H9 (cell line): ENCODE measurements around the gene GRIP1. TPM values are rescaled to one million over a fixed set of nuclear protein-coding genes. Genes with fewer than 3 reads are reported as not detected.

Source experiments
- DNase-seq: peaks from one replicate; pipeline ENCODE4 v3.0.0-alpha.2; 2017
- H2AFZ ChIP-seq: one replicate; pipeline ENCODE4 v1.6.1; 2013; ENCODE audit warnings: mild to moderate bottlenecking, low read length, control low read depth, moderate library complexity
- H2AK5ac ChIP-seq: 2 replicates; pipeline ENCODE4 v1.6.1; 2013; ENCODE audit warnings: low read length, control low read depth, mixed read lengths; ENCODE audit not compliant: insufficient read length
- H2BK120ac ChIP-seq: one replicate; pipeline ENCODE4 v1.6.1; 2013; ENCODE audit warnings: low read depth, mild to moderate bottlenecking, low read length, control low read depth, inconsistent platforms; ENCODE audit not compliant: poor library complexity, severe bottlenecking
- H2BK12ac ChIP-seq: 2 replicates; pipeline ENCODE4 v1.6.1; 2013; ENCODE audit warnings: low read length, control low read depth, mixed read lengths, low read depth; ENCODE audit not compliant: insufficient read length
- H2BK15ac ChIP-seq: 2 replicates; pipeline ENCODE4 v1.6.1; 2013; ENCODE audit warnings: low read depth, low read length, control low read depth
- H2BK20ac ChIP-seq: one replicate; pipeline ENCODE4 v1.6.1; 2013; ENCODE audit warnings: low read depth, mild to moderate bottlenecking, low read length, control low read depth, inconsistent platforms; ENCODE audit not compliant: poor library complexity, severe bottlenecking
- H2BK5ac ChIP-seq: 2 replicates; pipeline ENCODE4 v1.6.1; 2013; ENCODE audit warnings: low read length, control low read depth, mixed read lengths; ENCODE audit not compliant: insufficient read length
- H3K14ac ChIP-seq: 2 replicates; pipeline ENCODE4 v1.6.1; 2013; ENCODE audit warnings: low read length, control low read depth; ENCODE audit not compliant: insufficient read depth
- H3K18ac ChIP-seq: 2 replicates; pipeline ENCODE4 v1.6.1; 2013; ENCODE audit warnings: low read depth, mild to moderate bottlenecking, mixed read lengths, low read length, control low read depth; ENCODE audit not compliant: insufficient read length
- H3K23ac ChIP-seq: 2 replicates; pipeline ENCODE4 v1.6.1; 2013; ENCODE audit warnings: low read length, control low read depth, mixed read lengths, low read depth; ENCODE audit not compliant: insufficient read length
- H3K23me2 ChIP-seq: 2 replicates; pipeline ENCODE4 v1.6.1; 2013; ENCODE audit warnings: low read depth, mild to moderate bottlenecking, mixed read lengths, low read length, control low read depth; ENCODE audit not compliant: insufficient read length, poor library complexity, severe bottlenecking
- H3K27ac ChIP-seq: 2 replicates; pipeline ENCODE4 v1.5.1; 2013; ENCODE audit warnings: low read length, control low read depth, mixed read lengths, low read depth; ENCODE audit not compliant: insufficient read length
- H3K27me3 ChIP-seq: 2 replicates; pipeline ENCODE4 v1.6.1; 2013; ENCODE audit warnings: low read length, control low read depth, inconsistent platforms; ENCODE audit not compliant: insufficient read depth
- H3K4ac ChIP-seq: 2 replicates; pipeline ENCODE4 v1.6.1; 2013; ENCODE audit warnings: low read depth, mild to moderate bottlenecking, control low read depth, inconsistent platforms, low read length, moderate library complexity
- H3K4me1 ChIP-seq: 2 replicates; pipeline ENCODE4 v1.6.1; 2013; ENCODE audit warnings: low read length, control low read depth, inconsistent platforms; ENCODE audit not compliant: insufficient read depth
- H3K4me2 ChIP-seq: 2 replicates; pipeline ENCODE4 v1.6.1; 2013; ENCODE audit warnings: low read length, control low read depth, mixed read lengths; ENCODE audit not compliant: insufficient read length, insufficient read depth
- H3K56ac ChIP-seq: 2 replicates; pipeline ENCODE4 v1.6.1; 2013; ENCODE audit warnings: low read depth, mild to moderate bottlenecking, mixed read lengths, low read length, control low read depth; ENCODE audit not compliant: insufficient read length
- H3K79me1 ChIP-seq: 2 replicates; pipeline ENCODE4 v1.6.1; 2013; ENCODE audit warnings: low read depth, mild to moderate bottlenecking, moderate library complexity, low read length, control low read depth, inconsistent platforms; ENCODE audit not compliant: insufficient read depth, poor library complexity, severe bottlenecking
- H3K79me2 ChIP-seq: 2 replicates; pipeline ENCODE4 v1.6.1; 2013; ENCODE audit warnings: low read length, control low read depth, inconsistent platforms; ENCODE audit not compliant: insufficient read depth
- H3K9ac ChIP-seq: 2 replicates; pipeline ENCODE4 v1.6.1; 2013; ENCODE audit warnings: low read length, control low read depth, mixed read lengths; ENCODE audit not compliant: insufficient read length; ENCODE audit errors: extremely low read depth
- H3K9me3 ChIP-seq: one replicate; pipeline ENCODE4 v1.6.1; 2013; ENCODE audit warnings: low read depth, low read length, inconsistent platforms; ENCODE audit not compliant: control insufficient read depth
- H3T11ph ChIP-seq: one replicate; pipeline ENCODE4 v1.6.1; 2013; ENCODE audit warnings: mild to moderate bottlenecking, low read length, control low read depth, inconsistent platforms
- H4K20me1 ChIP-seq: one replicate; pipeline ENCODE4 v1.6.1; 2013; ENCODE audit not compliant: control insufficient read depth, insufficient read length, insufficient read depth
- H4K5ac ChIP-seq: 2 replicates; pipeline ENCODE4 v1.6.1; 2013; ENCODE audit warnings: low read depth, mild to moderate bottlenecking, mixed read lengths, low read length, control low read depth; ENCODE audit not compliant: insufficient read length
- H4K8ac ChIP-seq: replicated peaks from 2 replicates; pipeline ENCODE4 v1.6.1; 2013; ENCODE audit warnings: low read length, control low read depth, mixed read lengths, low read depth; ENCODE audit not compliant: insufficient read length
- H4K91ac ChIP-seq: 2 replicates; pipeline ENCODE4 v1.6.1; 2013; ENCODE audit warnings: low read depth, mild to moderate bottlenecking, moderate library complexity, mixed read lengths, low read length, control low read depth; ENCODE audit not compliant: insufficient read length
- H3K27ac Mint-ChIP-seq, 3 experiments: 2 replicates in 2 of 3; 3 replicates in 1 of 3; pipeline ENCODE4 v1.8.0; 2020 to 2021; ENCODE audit warnings: mixed read lengths in 3 of 3, mild to moderate bottlenecking in 1 of 3, moderate library complexity in 1 of 3
- H3K27me3 Mint-ChIP-seq: 2 replicates; pipeline ENCODE4 v1.8.0; 2021; ENCODE audit warnings: low read depth, mild to moderate bottlenecking, moderate library complexity, mixed read lengths
- H3K36me3 Mint-ChIP-seq, 3 experiments: 2 replicates in 2 of 3; 3 replicates in 1 of 3; pipeline ENCODE4 v1.8.0; 2020 to 2021; ENCODE audit warnings: low read depth in 3 of 3, mixed read lengths in 3 of 3; ENCODE audit not compliant: insufficient read depth in 1 of 3
- H3K4me1 Mint-ChIP-seq, 2 experiments: 2 replicates each; pipeline ENCODE4 v1.8.0; 2020; ENCODE audit warnings: mixed read lengths in 2 of 2
- H3K4me3 Mint-ChIP-seq, 2 experiments: 2 replicates in 1 of 2; 3 replicates in 1 of 2; pipeline ENCODE4 v1.8.0; 2020 to 2021; ENCODE audit warnings: mild to moderate bottlenecking in 2 of 2, mixed read lengths in 2 of 2, moderate library complexity in 1 of 2
- H3K9me3 Mint-ChIP-seq, 2 experiments: 2 replicates in 1 of 2; 3 replicates in 1 of 2; pipeline ENCODE4 v1.8.0; 2020; ENCODE audit warnings: mild to moderate bottlenecking in 2 of 2, mixed read lengths in 2 of 2, moderate library complexity in 1 of 2
- CTCF ChIP-seq: fragments of 200-600 bp; sonication (generic); conservative IDR thresholded peaks from 3 replicates; pipeline ENCODE4 v1.8.0; 2021; ENCODE audit warnings: antibody characterized with exemption, mild to moderate bottlenecking
- WGBS: extraction: QIAGEN DNeasy Blood & Tissue Kit; methylation state at CpG from one replicate; pipeline ENCODE4 v1.1.7; 2013; ENCODE audit warnings: missing lambda C conversion rate, low lambda C conversion rate, mixed read lengths; ENCODE audit not compliant: insufficient read length; ENCODE audit errors: extremely low coverage; 5-methylcytosine and 5-hydroxymethylcytosine counted together
- total RNA-seq: library from RNA; stranded (reverse); gene quantifications from 2 replicates; pipeline ENCODE4 v1.2.1, GENCODE V29; 2021

GRIP1 gene
- total RNA-seq, 1 experiment from 2014 or later, result 19.5 TPM

GRCh38 chr12:66699738-66700482 is 21.0 kb upstream of the GRIP1 start:
- no CpG with 5 or more reads among the region's 4 CpGs for whole genome bisulfite sequencing
- peaks cover 6 to 8% of the 10 kb centered on the region in 2 experiments for H3K4me1 Mint-ChIP-seq

More at GRCh38 chr12:66699738-66700482, 21.0 kb upstream of the GRIP1 start:
- no peak overlapping the region for H3T11ph ChIP-seq
- no peak overlapping the region for H3K4me2 ChIP-seq
- Mint-ChIP-seq H3K4me3 (no peak overlapping the region; a peak in 1 of 5 replicates), H3K9me3 (no peaks in the 10 kb centered on the region), H3K27ac (no peak overlapping the region), H3K36me3 (no peaks in the 10 kb centered on the region), H3K27me3 (no peaks in the 10 kb centered on the region)
- DNase-seq, result no peak
- no peak overlapping the region for H3K18ac ChIP-seq
- 0 out of 2 replicates have a peak, but pooled peaks cover 1% of the 10 kb centered on the region for H3K79me2 ChIP-seq
- H3K4me1 ChIP-seq, result peaks cover 3% of the 10 kb centered on the region; the same call in 1 of the 2 replicates
- no peak overlapping the region for H3K23ac ChIP-seq
- H2BK12ac ChIP-seq, result no peak overlapping the region
- H3K14ac ChIP-seq, result no peak overlapping the region
- H2BK5ac ChIP-seq, result no peak overlapping the region
- no peak overlapping the region for H2BK15ac ChIP-seq
- H3K9ac ChIP-seq, result no peak overlapping the region
- H4K91ac ChIP-seq, result no peak overlapping the region
- no peaks in the 10 kb centered on the region for H3K27me3 ChIP-seq
- no peak overlapping the region for H2AK5ac ChIP-seq
- H2BK120ac ChIP-seq, result no peak overlapping the region
- no peak overlapping the region for H4K8ac ChIP-seq
- no peak overlapping the region for H4K5ac ChIP-seq
- no peaks in the 10 kb centered on the region for H4K20me1 ChIP-seq
- H3K79me1 ChIP-seq, result no peaks in the 10 kb centered on the region
- H3K56ac ChIP-seq, result no peak overlapping the region
- no peak overlapping the region for H2BK20ac ChIP-seq
- H3K27ac ChIP-seq, result no peak overlapping the region
- no peak overlapping the region for H2AFZ ChIP-seq
- H3K23me2 ChIP-seq, result no peaks in the 10 kb centered on the region
- TF ChIP-seq CTCF, result no peak
- H3K4ac ChIP-seq, result no peak overlapping the region
- H3K9me3 ChIP-seq, result no peaks in the 10 kb centered on the region
